DOHH2 (cell line): ENCODE data around the gene SPINDOC.

ENCODE experiments used
- CTCF ChIP-seq: fragments of 200-600 bp; sonication (generic); IDR thresholded peaks from one replicate; pipeline ENCODE4 v1.5.1; 2014; ENCODE audit warnings: antibody characterized with exemption, mild to moderate bottlenecking, low read depth, low read length; ENCODE audit not compliant: poor library complexity, severe bottlenecking
- EZH2phosphoT487 ChIP-seq: fragments of 200-600 bp; sonication (generic); IDR thresholded peaks from 2 replicates; pipeline ENCODE4 v1.6.1; 2017; ENCODE audit warnings: borderline replicate concordance, mild to moderate bottlenecking, antibody characterized with exemption, low read length, moderate library complexity, mixed read lengths

GRCh38 chr11:63816732-63817131, 3.5 kb downstream of the SPINDOC start:
- no peak for TF ChIP-seq CTCF
- no peak for TF ChIP-seq EZH2phosphoT487
